ENCODE results near the gene PRKCE.
A peak's percentile ranks its signal among the peaks of the same experiment; 100 is the strongest.

PRKCE gene

GRCh38 chr2:46163804-46164528 lies 512.5 kb downstream of the PRKCE start:
- DNase-seq = no peak

GRCh38 chr2:46164529-46165301 lies 513.2 kb downstream of the PRKCE start:
- DNase-seq = no peak

GRCh38 chr2:46165916-46166315 lies 514.4 kb downstream of the PRKCE start:
- DNase-seq = no peak

GRCh38 chr2:46167406-46167805 lies 515.9 kb downstream of the PRKCE start:
- DNase-seq = no peak

GRCh38 chr2:46167924-46168323 lies 516.4 kb downstream of the PRKCE start:
- DNase-seq = no peak

GRCh38 chr2:46169467-46169866 lies 518.0 kb downstream of the PRKCE start:
- no peak for DNase-seq

- DNase-seq = no peak
Observed at GRCh38 chr2:46170026-46170425, 518.6 kb downstream of the PRKCE start.

GRCh38 chr2:46170611-46171350 lies 519.3 kb downstream of the PRKCE start:
- DNase-seq = no peak

- no peak for DNase-seq
Observed at GRCh38 chr2:46171411-46171953, 520.0 kb downstream of the PRKCE start.

- DNase-seq = no peak
Observed at GRCh38 chr2:46171996-46172546, 520.6 kb downstream of the PRKCE start.

- DNase-seq = no peak
Observed at GRCh38 chr2:46173030-46173429, 521.6 kb downstream of the PRKCE start.

GRCh38 chr2:46173636-46174250 lies 522.3 kb downstream of the PRKCE start:
- no peak for DNase-seq

- no peak for DNase-seq
Observed at GRCh38 chr2:46174345-46175170, 523.1 kb downstream of the PRKCE start.

- DNase-seq = no peak
Observed at GRCh38 chr2:46175419-46175818, 523.9 kb downstream of the PRKCE start.

GRCh38 chr2:46177461-46178089 lies 526.1 kb downstream of the PRKCE start:
- no peak for DNase-seq

GRCh38 chr2:46179037-46179621 lies 527.7 kb downstream of the PRKCE start:
- DNase-seq = peak in 2 of 4 experiments; percentile 20 to 25

- DNase-seq = no peak
Observed at GRCh38 chr2:46180189-46180588, 528.7 kb downstream of the PRKCE start.

GRCh38 chr2:46181306-46181705 lies 529.8 kb downstream of the PRKCE start:
- no peak for DNase-seq

GRCh38 chr2:46181789-46182530 lies 530.5 kb downstream of the PRKCE start:
- DNase-seq = no peak

- no peak for DNase-seq
Observed at GRCh38 chr2:46183426-46183825, 532.0 kb downstream of the PRKCE start.
